ENCODE results near the gene SHTN1.

SHTN1 gene

GRCh38 chr10:116868198-116868676, 136.8 kb downstream of the SHTN1 start:
- no peak for DNase-seq

GRCh38 chr10:116866987-116867595, 137.9 kb downstream of the SHTN1 start:
- DNase-seq: no peak

- no peak for DNase-seq
Observed at GRCh38 chr10:116866066-116866465, 138.9 kb downstream of the SHTN1 start.

GRCh38 chr10:116864436-116864835, 140.6 kb downstream of the SHTN1 start:
- DNase-seq: no peak

- DNase-seq: no peak
Observed at GRCh38 chr10:116861796-116862195, 143.2 kb downstream of the SHTN1 start.

- DNase-seq: no peak
Observed at GRCh38 chr10:116857156-116857555, 147.8 kb downstream of the SHTN1 start.

- no peak for DNase-seq
Observed at GRCh38 chr10:116853701-116854100, 151.3 kb downstream of the SHTN1 start.

- no peak for DNase-seq
Observed at GRCh38 chr10:116853287-116853686, 151.7 kb downstream of the SHTN1 start.

- DNase-seq: no peak
Observed at GRCh38 chr10:116852246-116852645, 152.7 kb downstream of the SHTN1 start.

- DNase-seq: no peak
Observed at GRCh38 chr10:116850058-116850611, 154.9 kb downstream of the SHTN1 start.

GRCh38 chr10:116849248-116850057, 155.5 kb downstream of the SHTN1 start, which contains the start of gene ENO4:
Gene ENO4 (plus strand): TSS chr10:116849499. CDS start chr10:116849567, 68 bp downstream.
- peak; percentile 57 for DNase-seq

GRCh38 chr10:116848944-116849247, 156.1 kb downstream of the SHTN1 start:
- DNase-seq: no peak

GRCh38 chr10:116848032-116848943, 156.7 kb downstream of the SHTN1 start:
- no peak for DNase-seq

GRCh38 chr10:116845823-116846222, 159.2 kb downstream of the SHTN1 start:
- DNase-seq: no peak

GRCh38 chr10:116840389-116841075, 164.5 kb downstream of the SHTN1 start:
- DNase-seq: no peak

- DNase-seq: no peak
Observed at GRCh38 chr10:116838143-116838725, 166.8 kb downstream of the SHTN1 start.

- no peak for DNase-seq
Observed at GRCh38 chr10:116836902-116837523, 168.0 kb downstream of the SHTN1 start.

GRCh38 chr10:116836083-116836482, 168.9 kb downstream of the SHTN1 start:
- DNase-seq: no peak

GRCh38 chr10:116835658-116836057, 169.3 kb downstream of the SHTN1 start:
- no peak for DNase-seq

- no peak for DNase-seq
Observed at GRCh38 chr10:116833986-116834985, 170.7 kb downstream of the SHTN1 start.
